Measurements from ENCODE around the gene DTWD2.

DNA sequence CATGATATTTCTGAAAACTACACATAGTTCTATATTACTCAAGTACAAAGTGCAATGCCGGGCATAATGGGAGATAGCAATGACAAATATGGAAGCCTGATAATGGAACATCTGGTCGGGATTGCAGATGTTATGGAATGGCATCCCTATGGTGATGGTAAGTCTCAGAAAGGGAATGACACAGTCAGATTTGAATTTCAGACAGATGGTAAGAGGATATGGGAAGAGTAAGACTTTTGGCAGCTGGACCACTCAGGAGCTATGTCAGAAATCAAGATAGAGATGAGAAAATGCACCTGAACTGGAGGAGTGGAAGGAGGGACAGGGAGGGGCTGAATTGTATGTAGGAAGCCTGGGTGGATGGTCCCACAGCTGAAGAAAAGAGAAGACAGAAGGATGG is 200.0 kb downstream of the DTWD2 start:
- TF ChIP-seq, protein P1, sequence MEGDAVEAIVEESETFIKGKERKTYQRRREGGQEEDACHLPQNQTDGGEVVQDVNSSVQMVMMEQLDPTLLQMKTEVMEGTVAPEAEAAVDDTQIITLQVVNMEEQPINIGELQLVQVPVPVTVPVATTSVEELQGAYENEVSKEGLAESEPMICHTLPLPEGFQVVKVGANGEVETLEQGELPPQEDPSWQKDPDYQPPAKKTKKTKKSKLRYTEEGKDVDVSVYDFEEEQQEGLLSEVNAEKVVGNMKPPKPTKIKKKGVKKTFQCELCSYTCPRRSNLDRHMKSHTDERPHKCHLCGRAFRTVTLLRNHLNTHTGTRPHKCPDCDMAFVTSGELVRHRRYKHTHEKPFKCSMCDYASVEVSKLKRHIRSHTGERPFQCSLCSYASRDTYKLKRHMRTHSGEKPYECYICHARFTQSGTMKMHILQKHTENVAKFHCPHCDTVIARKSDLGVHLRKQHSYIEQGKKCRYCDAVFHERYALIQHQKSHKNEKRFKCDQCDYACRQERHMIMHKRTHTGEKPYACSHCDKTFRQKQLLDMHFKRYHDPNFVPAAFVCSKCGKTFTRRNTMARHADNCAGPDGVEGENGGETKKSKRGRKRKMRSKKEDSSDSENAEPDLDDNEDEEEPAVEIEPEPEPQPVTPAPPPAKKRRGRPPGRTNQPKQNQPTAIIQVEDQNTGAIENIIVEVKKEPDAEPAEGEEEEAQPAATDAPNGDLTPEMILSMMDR (IDR thresholded peaks at IDR 0.05), result no peak
- TF ChIP-seq, protein P2, sequence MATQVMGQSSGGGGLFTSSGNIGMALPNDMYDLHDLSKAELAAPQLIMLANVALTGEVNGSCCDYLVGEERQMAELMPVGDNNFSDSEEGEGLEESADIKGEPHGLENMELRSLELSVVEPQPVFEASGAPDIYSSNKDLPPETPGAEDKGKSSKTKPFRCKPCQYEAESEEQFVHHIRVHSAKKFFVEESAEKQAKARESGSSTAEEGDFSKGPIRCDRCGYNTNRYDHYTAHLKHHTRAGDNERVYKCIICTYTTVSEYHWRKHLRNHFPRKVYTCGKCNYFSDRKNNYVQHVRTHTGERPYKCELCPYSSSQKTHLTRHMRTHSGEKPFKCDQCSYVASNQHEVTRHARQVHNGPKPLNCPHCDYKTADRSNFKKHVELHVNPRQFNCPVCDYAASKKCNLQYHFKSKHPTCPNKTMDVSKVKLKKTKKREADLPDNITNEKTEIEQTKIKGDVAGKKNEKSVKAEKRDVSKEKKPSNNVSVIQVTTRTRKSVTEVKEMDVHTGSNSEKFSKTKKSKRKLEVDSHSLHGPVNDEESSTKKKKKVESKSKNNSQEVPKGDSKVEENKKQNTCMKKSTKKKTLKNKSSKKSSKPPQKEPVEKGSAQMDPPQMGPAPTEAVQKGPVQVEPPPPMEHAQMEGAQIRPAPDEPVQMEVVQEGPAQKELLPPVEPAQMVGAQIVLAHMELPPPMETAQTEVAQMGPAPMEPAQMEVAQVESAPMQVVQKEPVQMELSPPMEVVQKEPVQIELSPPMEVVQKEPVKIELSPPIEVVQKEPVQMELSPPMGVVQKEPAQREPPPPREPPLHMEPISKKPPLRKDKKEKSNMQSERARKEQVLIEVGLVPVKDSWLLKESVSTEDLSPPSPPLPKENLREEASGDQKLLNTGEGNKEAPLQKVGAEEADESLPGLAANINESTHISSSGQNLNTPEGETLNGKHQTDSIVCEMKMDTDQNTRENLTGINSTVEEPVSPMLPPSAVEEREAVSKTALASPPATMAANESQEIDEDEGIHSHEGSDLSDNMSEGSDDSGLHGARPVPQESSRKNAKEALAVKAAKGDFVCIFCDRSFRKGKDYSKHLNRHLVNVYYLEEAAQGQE (IDR thresholded peaks at IDR 0.05; ENCODE audit: insufficient read depth in 1 of 2, low read depth in 2 of 2, low read length in 1 of 2), result no peak
- no peak for TF ChIP-seq POLR2AphosphoS5 (IDR thresholded peaks at IDR 0.05; ENCODE audit: low read depth, low read length)
- TF ChIP-seq SIN3A (IDR thresholded peaks at IDR 0.05; ENCODE audit: borderline replicate concordance, insufficient read depth, low read depth, low read length), result no peak
- no peak for TF ChIP-seq TCF7L2 (IDR thresholded peaks at IDR 0.05; ENCODE audit: low read depth, low read length)
